Left colon (tissue), 2 donors: ENCODE data around the gene ZFAND3. TPM values are rescaled to one million over a fixed set of nuclear protein-coding genes. Genes with fewer than 3 reads are reported as not detected.

Experiments
- ATAC-seq: fragments of 200-7000 bp; cut with Tn5 transposase; one replicate; pipeline ENCODE4 v1.9.1; 2020; ENCODE audit warnings: mild to moderate bottlenecking, moderate library complexity
- DNase-seq, 2 donors: peaks; one replicate each; pipeline ENCODE4 v3.0.0-alpha.2; 2020
- intact Hi-C, 2 donors: fragments of 100-400 bp; cut with DNase I in 1 of 2; cut with micrococcal nuclease in 1 of 2; formaldehyde crosslinking; loops; one replicate each; pipeline versions ENCODE4 v1.11.2 to v1.14.0; 2022; cut with DNase I, micrococcal nuclease
- total RNA-seq, 2 donors: library from RNA; stranded (reverse); fragmentation: NEBNext Ultra II Directional; extraction: Animal tissue kit (Norgen Biotek cat#: 25700); gene quantifications; one replicate each; pipeline ENCODE4 v1.2.1, GENCODE V29; 2021
- donor health status: DM: no; HTN: no; CAD: no.
- donor health status: DM: yes; HTN: yes; CAD: no.

ZFAND3 gene
- total RNA-seq, 2 donors from 2014 or later = 66.4 to 77.0 TPM

GRCh38 chr6:38146021-38146733 is 326.6 kb downstream of the ZFAND3 start:
- intact Hi-C loops = no loop called here
- no peak for ATAC-seq

GRCh38 chr6:38146734-38147027 is 327.2 kb downstream of the ZFAND3 start:
- ATAC-seq (no peak), DNase-seq (no peak)
- intact Hi-C loops = no loop called here

More at GRCh38 chr6:38146021-38146733, 326.6 kb downstream of the ZFAND3 start:
- no peak for DNase-seq

- intact Hi-C loops = no loop called here
- no peak for ATAC-seq
These were observed 329.1 kb downstream of the ZFAND3 start for GRCh38 chr6:38148606-38149005.

GRCh38 chr6:38149531-38149930 is 330.0 kb downstream of the ZFAND3 start:
- no peak for ATAC-seq

More at GRCh38 chr6:38148606-38149005, 329.1 kb downstream of the ZFAND3 start:
- no peak for DNase-seq

GRCh38 chr6:38150021-38150420 is 330.5 kb downstream of the ZFAND3 start:
- intact Hi-C loops = no loop called here
- no peak for DNase-seq
- ATAC-seq = no peak

More at GRCh38 chr6:38149531-38149930, 330.0 kb downstream of the ZFAND3 start:
- no peak for DNase-seq
- intact Hi-C loops = no loop called here

GRCh38 chr6:38150681-38151296 is 331.3 kb downstream of the ZFAND3 start:
- ATAC-seq (no peak), DNase-seq (no peak)
- intact Hi-C loops = no loop called here

GRCh38 chr6:38151580-38152500 is 332.3 kb downstream of the ZFAND3 start:
- ATAC-seq (no peak), DNase-seq (no peak)
- intact Hi-C loops = no loop called here

GRCh38 chr6:38152620-38153019 is 333.1 kb downstream of the ZFAND3 start:
- ATAC-seq = no peak
- intact Hi-C loops = no loop called here
- DNase-seq = no peak

- no peak for DNase-seq
- intact Hi-C loops = no loop called here
- ATAC-seq = no peak
These were observed 333.7 kb downstream of the ZFAND3 start for GRCh38 chr6:38153076-38153797.

GRCh38 chr6:38153798-38154345 is 334.3 kb downstream of the ZFAND3 start:
- intact Hi-C loops = no loop called here
- DNase-seq = no peak
- ATAC-seq = no peak

- no peak for DNase-seq
These were observed 335.2 kb downstream of the ZFAND3 start for GRCh38 chr6:38154731-38155130.

GRCh38 chr6:38155144-38155543 is 335.6 kb downstream of the ZFAND3 start:
- ATAC-seq (no peak), DNase-seq (no peak)
- intact Hi-C loops = no loop called here

More at GRCh38 chr6:38154731-38155130, 335.2 kb downstream of the ZFAND3 start:
- intact Hi-C loops = no loop called here
- ATAC-seq = no peak

- intact Hi-C loops = no loop called here
- ATAC-seq = no peak
- no peak for DNase-seq
These were observed 336.2 kb downstream of the ZFAND3 start for GRCh38 chr6:38155621-38156204.

- DNase-seq = no peak
- ATAC-seq = peak; percentile 6
- intact Hi-C loops = no loop called here
These were observed 337.5 kb downstream of the ZFAND3 start for GRCh38 chr6:38156818-38157565.

- ATAC-seq (no peak), DNase-seq (no peak)
- intact Hi-C loops = no loop called here
These were observed 338.4 kb downstream of the ZFAND3 start for GRCh38 chr6:38157905-38158304.

GRCh38 chr6:38158762-38159350 is 339.3 kb downstream of the ZFAND3 start:
- intact Hi-C loops = no loop called here
- ATAC-seq (no peak), DNase-seq (no peak)

GRCh38 chr6:38159596-38159995 is 340.1 kb downstream of the ZFAND3 start:
- intact Hi-C loops = no loop called here
- ATAC-seq = no peak
- DNase-seq = no peak
